Raji (cell line): Measurements from ENCODE around the gene KLHDC7A.

Experiments used
- POLR2A ChIP-seq: IDR thresholded peaks from 2 replicates; pipeline ENCODE4 v1.6.1; 2011; ENCODE audit warnings: low read depth, low read length, control low read depth; ENCODE audit not compliant: insufficient read depth

KLHDC7A gene

DNA sequence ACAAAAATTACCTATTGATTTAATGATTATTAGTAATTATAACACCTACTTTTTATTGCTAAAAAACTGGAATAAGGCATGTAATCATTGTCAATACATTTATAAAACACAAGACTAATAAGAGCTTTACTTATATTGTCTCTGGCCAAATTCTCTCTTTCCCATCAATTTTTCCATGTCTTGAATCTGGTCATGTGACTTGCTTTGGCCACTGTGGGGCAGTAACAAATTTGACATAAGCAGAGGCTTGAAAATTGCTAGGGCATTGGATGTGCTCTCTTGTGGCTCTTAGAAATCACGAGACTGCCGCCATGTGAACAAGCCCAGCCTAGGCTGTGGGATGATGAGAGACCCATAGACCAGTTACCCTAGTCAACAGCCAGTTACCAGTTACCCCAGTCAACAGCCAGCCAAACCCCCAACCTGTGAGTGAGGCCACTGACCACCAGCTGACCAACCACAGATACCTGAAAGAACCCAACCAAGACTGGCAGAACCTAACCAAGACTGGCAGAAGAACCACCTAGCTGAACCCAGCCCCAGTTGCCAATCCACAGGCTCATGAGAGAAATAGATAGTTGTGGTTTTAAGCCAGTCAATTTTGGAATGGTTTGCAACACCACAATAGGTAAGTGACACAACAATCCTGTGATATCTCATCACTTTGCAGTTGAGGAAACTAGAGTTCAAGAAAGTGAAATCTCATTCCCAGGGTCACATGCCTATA is 8.8 kb downstream of the KLHDC7A start:
- no peak for TF ChIP-seq POLR2A

DNA sequence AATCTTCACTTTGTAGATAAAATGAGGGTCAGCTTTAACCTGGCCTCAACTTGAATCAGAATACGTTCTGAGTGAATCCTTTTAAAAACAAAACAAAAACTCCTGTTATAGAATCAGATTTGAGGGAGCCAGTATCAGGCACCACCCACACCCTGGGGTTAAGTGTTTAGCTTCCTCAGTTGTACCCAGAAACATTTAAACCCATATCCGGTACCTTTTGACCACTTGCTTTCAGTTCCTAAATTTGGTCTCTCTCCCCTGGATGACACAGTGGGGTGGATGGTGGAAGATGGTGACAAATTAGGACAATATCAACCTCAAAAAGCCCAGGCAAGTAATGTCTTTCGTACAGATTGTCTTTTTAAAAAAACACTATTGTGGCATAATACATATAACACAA is 10.4 kb downstream of the KLHDC7A start:
- TF ChIP-seq POLR2A = no peak

DNA sequence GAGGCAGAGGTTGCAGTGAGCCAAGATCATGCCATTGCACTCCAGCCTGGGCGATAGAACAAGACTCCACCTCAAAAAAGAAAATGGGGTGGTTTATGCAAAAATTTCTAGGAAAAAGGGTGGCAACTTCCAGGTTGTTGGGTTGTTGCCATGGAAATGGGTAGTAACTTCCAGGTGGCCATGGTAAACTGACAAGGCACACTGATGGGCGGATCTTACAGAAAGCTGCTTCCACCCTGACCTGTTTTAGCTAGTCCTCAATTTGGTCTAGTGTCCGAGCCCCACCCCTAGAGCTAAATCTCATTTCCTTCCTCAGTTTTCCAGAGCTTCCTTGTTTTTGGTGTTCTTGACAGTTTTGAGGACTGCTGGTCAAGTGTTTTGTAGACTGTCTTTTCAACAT is 13.6 kb downstream of the KLHDC7A start:
- no peak for TF ChIP-seq POLR2A

DNA sequence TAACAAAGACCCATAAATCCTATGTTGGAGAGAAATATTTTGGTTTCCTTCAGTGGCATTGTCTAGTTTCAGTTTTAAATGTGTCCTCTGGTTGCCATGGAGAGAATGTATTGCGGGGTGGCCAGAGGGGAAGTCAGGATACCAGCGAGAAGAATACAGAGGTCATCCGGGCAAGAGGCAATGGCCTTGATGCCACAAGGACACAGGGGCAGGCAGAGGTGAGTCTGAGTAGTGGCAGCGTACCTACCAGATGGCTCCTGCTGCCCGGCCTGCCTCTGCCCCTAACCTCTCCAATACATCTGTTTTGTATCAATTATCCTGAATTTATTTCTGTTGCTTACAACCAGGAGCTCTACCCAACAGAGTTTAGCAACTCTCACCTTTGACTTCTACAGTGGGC is 14.9 kb downstream of the KLHDC7A start:
- TF ChIP-seq POLR2A = no peak

DNA sequence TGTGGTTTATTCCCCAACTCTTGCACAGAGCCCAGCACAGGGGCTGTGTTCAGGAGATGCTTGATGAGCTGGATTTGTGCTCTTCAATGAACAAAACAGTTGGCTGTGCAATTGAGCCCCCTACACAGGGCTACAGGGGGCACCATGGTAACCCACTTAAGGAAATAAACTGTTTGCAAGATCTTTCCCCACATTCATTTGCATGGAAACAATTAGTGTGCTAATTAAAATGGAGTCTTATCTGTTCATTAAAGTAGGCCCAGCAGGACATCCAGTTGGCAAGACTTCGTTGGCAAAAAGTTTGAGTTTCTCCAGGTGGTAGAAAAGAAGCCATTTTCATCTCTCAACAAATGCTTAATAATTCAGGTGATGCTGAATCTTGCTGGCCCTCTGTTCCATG is 15.3 kb downstream of the KLHDC7A start:
- no peak for TF ChIP-seq POLR2A

DNA sequence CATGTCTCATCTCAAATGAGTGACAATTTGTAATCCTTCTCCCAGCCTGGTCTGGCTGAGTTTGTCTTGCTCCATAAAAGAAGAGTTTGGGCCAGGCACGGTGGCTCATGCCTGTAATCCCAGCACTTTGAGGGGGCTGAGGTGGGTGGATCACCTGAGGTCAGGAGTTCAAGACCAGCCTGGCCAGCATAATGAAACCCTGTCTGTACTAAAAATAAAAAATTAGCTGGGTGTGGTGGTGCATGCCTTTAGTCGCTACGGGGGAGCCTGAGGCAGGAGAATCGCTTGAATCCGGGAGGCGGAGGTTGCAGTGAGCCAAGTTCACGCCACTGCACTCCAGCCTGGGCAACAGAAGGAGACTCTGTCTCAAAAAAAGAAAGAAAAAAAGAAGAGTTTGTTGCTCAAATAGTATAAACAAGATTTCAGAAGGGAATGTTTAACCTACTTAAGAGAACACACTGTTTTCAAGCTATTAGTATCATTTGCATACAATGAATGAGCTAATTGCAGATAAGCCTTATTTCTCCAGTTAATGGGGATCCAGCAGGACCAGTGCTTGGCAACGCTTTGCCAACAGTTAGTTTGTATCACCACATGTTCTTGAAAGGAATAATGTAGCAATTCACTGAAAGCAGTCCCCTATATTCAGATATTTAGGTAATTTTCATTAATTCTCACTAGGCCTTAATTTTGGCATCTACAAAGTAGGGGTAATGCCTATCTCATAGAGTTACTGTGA is 15.9 kb downstream of the KLHDC7A start:
- no peak for TF ChIP-seq POLR2A

DNA sequence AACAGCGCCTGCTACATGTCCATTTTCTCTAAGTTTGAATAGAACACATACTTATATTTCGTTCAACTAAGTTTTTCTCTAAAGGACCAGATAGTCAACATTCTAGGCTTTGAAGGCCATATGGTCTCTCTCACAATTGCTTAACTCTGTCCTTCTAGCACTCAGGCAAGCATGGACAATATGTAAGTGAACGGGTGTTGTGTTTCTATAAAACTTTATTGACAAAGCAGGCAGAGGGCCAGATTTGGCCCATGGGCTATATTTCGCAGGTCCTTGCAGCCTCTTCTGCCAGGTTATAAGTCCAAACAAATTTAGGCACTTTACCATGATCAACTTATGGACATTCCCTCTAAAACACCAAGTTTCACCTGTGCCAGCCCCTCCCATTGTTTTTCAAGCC is 21.1 kb downstream of the KLHDC7A start:
- no peak for TF ChIP-seq POLR2A

DNA sequence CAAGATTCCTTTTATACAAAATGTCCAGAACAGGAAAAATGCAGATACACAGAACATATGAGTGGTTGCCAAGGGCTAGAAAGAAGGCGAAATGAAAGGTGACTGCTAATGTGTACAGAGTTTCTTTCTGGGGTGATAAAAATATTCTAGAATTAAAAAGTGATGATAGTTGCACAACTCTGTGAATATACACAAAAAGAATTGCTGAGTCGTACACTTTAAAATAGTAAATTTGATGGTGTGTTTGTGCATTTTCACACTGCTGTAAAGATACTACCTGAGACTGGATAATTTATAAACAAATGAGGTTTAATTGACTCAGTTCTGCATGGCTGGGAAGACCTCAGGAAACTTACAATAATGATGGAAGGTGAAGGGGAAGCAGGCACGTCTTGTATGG is 23.9 kb downstream of the KLHDC7A start:
- no peak for TF ChIP-seq POLR2A

DNA sequence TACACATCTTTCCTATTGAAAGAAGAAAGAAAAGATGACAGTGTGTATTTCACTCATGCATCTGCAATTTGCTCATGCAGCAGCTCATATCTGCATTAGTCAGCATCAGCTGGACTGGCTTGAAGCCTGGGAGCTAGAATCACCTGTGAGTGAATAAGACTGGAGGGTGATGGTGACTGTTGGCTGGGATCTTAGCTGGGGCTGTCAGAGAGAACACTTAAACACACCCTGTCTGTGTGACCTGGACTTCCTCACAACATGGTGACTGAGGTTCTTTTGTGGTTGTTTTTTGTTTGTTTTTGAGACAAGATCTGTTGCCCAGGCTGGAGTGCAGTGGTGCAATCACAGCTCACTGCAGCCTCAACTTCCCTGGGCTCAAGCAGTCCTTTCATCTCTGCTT is 24.9 kb downstream of the KLHDC7A start:
- no peak for TF ChIP-seq POLR2A

DNA sequence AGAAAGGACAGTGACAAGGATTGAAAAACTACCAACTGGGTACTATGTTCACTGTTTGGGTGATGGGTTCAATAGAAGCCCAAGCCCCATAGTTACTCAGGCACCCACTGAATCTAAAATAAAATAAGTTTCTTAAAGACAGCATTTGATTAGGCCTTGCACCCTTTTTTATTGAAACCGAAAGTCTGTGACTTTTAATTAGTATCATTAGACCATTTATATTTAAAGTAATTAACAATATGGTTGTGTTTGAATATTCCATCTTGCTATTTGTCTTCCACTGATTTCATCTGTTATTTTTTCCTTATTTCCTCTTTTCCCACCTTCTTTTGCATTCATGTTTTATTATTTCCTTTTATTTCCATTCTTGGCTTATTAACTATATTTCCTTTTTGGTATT is 27.4 kb downstream of the KLHDC7A start:
- no peak for TF ChIP-seq POLR2A

DNA sequence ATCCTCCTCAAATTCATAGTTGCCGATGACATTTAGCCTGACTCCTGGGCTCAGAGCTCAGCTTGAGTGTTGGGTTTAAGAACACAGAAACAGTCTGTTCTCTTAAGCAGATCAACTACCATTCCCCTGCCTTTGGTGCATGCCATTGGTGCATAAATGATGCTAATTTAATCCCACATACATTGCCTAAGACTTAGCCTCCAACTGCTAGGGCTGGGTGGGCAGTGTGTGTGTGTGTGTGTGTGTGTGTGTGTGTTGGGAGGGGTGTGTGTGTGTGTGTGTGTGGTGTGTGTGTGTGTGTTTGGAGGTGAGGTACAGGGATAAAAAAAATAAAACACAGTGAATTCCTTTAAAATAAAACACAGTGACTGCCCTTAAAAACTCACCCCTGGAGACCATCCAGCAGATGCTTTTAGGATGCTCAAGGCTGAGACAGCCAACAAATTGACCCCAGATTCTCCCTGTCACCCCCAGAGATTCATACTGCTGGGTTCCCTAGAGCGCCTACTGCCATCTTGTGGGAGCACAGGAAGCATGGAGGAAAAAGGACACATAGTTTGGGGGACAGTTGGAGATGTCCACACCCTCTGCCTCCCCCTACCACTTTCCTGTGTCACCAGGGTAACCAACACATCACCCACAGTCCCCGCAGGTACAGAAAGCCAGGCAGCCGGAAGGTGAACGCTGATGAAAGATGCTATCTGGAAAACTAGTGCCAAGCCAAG is 30.6 kb downstream of the KLHDC7A start:
- no peak for TF ChIP-seq POLR2A

DNA sequence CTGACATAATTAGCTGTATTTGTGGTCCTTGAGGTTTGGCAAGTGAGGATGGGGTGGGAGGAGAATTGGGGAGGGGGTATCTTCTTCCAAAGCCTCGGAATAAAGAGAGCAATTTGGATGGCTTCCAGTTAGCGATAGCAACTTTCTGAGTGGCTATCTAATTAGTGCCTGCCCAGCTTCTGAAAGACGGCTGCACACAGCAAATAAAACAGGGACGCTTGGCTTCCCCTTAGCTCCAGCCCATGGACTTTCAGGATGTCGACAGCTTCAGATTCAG is 31.1 kb downstream of the KLHDC7A start:
- TF ChIP-seq POLR2A = no peak

DNA sequence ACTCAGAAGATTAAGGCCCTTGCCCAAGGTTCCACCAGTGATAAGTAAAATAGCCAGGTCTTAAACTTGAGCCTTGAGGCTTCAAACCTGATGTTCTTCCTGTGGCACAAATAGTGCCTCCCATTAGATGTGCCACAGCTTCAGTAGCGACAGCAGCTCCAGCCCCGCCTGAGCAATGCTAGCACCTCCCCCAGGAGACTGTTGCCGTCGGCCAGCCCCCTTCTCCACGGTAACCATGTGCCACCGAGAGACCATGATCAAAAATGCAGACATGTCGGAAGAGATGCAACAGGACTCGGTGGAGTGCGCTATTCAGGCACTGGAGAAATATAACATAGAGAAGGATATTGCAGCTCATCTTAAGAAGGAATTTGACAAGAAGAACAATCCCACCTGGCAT is 32.2 kb downstream of the KLHDC7A start:
- TF ChIP-seq POLR2A = no peak

DNA sequence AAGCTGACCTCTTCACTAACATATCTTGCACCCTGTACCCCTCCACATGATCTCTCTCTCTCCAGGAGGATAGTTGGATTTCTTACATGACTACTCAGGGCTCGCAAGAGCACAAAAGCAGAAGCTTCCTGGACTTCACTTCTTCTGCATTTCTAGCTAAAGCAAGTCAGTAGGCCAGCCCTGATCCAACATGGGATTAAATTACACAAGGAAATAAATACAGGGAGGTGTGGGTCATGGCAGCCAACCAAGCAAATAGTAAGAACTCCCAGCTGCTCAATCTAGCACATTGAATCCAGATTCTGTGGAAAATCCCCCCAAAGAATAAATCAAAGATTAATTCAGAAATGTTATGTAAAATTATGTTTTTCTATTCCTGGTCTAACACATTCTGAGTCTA is 33.3 kb downstream of the KLHDC7A start:
- no peak for TF ChIP-seq POLR2A

DNA sequence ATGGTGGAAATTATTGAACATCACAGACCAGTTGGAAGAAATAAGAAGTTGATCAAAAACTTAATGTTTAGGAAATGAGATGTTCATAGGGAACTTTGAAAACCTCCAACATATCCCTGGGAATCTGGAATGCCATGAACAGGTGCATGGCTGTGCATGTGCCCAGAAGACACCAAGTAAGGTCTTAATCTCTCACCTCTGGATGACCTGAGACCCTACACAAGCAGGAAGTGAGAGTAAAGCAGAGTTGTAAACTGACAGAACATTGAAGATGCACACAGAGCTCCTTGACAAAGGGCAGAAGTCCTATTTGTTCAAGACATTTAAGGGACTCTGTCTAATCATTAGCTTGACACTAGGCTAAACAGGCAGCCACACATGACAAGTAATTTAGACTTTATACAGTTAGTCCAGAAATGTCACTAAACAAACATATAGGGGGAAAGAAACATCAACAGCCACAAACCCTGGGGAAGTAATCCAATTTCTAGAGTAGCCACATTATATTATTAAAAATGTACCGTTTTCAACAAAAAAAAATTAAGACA is 34.5 kb downstream of the KLHDC7A start:
- no peak for TF ChIP-seq POLR2A

DNA sequence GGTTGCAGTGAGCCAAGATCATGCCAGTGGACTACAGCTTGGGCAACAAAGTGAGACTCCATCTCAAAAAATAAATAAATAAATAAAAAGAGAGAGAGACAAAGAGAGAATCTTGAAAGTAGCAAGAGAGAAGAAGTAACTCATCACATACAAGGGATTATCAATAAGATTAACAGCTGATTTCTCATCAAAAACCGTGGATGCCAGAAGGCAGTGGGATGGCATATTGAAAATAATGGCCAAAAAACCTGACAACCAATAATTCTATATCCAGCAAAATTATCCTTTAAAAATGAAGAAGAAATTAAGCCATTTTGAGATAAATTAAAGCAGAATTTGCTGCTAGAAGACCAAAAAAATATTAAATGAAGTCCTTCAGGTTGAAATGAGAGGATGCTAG is 35.7 kb downstream of the KLHDC7A start:
- TF ChIP-seq POLR2A = no peak

DNA sequence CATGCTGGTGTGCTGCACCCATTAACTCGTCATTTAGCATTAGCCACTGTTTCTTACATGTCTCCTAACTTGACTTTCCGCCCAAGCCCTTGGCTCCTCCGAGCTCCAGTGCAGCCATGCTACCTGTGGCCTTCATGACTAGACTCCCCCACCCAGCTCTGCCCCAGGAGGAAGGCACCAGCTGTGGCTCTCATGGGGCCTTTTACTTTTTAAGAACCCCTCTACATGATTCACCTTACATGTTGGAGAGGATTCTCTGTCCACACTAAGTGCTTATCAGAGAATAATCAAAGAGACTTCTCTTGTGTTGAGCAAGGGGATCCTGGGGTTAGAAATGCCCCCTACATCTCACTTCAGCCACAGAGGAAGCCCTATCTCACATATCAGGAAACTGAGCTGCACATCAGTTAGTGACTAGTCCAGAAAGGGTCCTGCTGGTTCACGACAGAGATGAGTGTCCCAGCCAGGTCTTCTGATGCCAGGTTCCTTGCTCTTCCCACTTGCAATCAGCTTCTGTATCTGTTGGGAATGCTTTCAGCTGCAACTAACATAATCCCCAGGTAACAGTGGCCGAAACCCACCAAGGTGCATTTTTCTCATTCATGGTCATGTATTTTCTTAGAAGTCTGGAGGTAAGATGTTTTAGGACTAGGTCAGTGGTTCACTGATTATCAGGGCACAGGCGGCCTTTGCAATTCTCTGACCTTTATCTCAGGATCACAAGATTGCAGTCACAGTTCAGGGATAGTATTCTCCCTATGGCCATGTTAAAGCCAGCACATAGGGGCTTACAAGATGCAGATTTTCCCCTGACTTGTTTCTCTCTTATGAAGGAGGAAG is 45.9 kb downstream of the KLHDC7A start:
- TF ChIP-seq POLR2A = no peak
